Smooth muscle cell (in vitro differentiated cells): ENCODE results near the gene ETFA. TPM values are rescaled to one million over a fixed set of nuclear protein-coding genes. Genes with fewer than 3 reads are reported as not detected.

Experiments used
- DNase-seq: peaks from one replicate; lab custom pipeline; 2025; ENCODE audit not compliant: unreplicated experiment; lab: John Stamatoyannopoulos, UW
- H2AFZ ChIP-seq: fragments of 200-600 bp; sonication (generic); 2 replicates; pipeline ENCODE4 v1.6.0; 2016; ENCODE audit warnings: antibody characterized with exemption, low read depth, mild to moderate bottlenecking
- H3F3A ChIP-seq: fragments of 200-600 bp; sonication (generic); 2 replicates; pipeline ENCODE4 v1.6.0; 2017; ENCODE audit warnings: antibody characterized with exemption, low read depth
- H3K27ac ChIP-seq: fragments of 200-600 bp; sonication (generic); 2 replicates; pipeline ENCODE4 v1.5.1; 2016; ENCODE audit warnings: low read depth, mild to moderate bottlenecking
- H3K27me3 ChIP-seq: fragments of 200-600 bp; sonication (generic); 2 replicates; pipeline ENCODE4 v1.6.1; 2016; ENCODE audit warnings: low read depth, mild to moderate bottlenecking
- H3K36me3 ChIP-seq: fragments of 200-600 bp; sonication (generic); 2 replicates; pipeline ENCODE4 v1.5.1; 2016; ENCODE audit warnings: low read depth
- H3K4me1 ChIP-seq: fragments of 200-600 bp; sonication (generic); 2 replicates; pipeline ENCODE4 v1.5.1; 2016; ENCODE audit warnings: low read depth
- H3K4me2 ChIP-seq: fragments of 200-600 bp; sonication (generic); 2 replicates; pipeline ENCODE4 v1.6.0; 2016; ENCODE audit warnings: mild to moderate bottlenecking
- H3K4me3 ChIP-seq: fragments of 200-600 bp; sonication (generic); 2 replicates; pipeline ENCODE4 v1.5.1; 2016; ENCODE audit warnings: mild to moderate bottlenecking
- H3K79me2 ChIP-seq: fragments of 200-600 bp; sonication (generic); 2 replicates; pipeline ENCODE4 v1.6.0; 2016; ENCODE audit warnings: low read depth, mild to moderate bottlenecking
- H3K9ac ChIP-seq: fragments of 200-600 bp; sonication (generic); 2 replicates; pipeline ENCODE4 v1.6.0; 2016; ENCODE audit warnings: low read depth
- H3K9me3 ChIP-seq: fragments of 200-600 bp; sonication (generic); replicated peaks from 2 replicates; pipeline ENCODE4 v1.5.1; 2016; ENCODE audit warnings: low read depth
- H4K20me1 ChIP-seq: fragments of 200-600 bp; sonication (generic); 2 replicates; pipeline ENCODE4 v1.6.0; 2016; ENCODE audit warnings: low read depth
- CTCF ChIP-seq: fragments of 200-600 bp; sonication (generic); IDR thresholded peaks from 2 replicates; pipeline ENCODE4 v1.5.1; 2017; ENCODE audit warnings: borderline replicate concordance, mild to moderate bottlenecking, antibody characterized with exemption; ENCODE audit not compliant: insufficient read depth, poor library complexity, severe bottlenecking
- WGBS: methylation state at CpG from one replicate; pipeline ENCODE4 v1.1.7; 2016; ENCODE audit warnings: low lambda C conversion rate; 5-methylcytosine and 5-hydroxymethylcytosine counted together
- polyA plus RNA-seq: library from polyadenylated mRNA; unstranded; fragments of >200 nt; fragmentation: Nextera tagmentation; extraction: Ambion mirVana; gene quantifications from 2 replicates; pipeline ENCODE4 v1.2.1, GENCODE V29; 2016
- total RNA-seq: library from RNA; depleted of rRNA; stranded (reverse); fragments of >200 nt; gene quantifications from 2 replicates; pipeline ENCODE4 v1.2.3, GENCODE V29; 2014

The ETFA gene
- total and polyA plus RNA-seq, 2 experiments from 2014 or later: 98.0 to 119 TPM

GRCh38 chr15:76189106-76189505 is 122.2 kb downstream of the ETFA start:
- H3K36me3 ChIP-seq: no peaks in the 10 kb centered on the region
- DNase-seq: no peak
- no peak for TF ChIP-seq CTCF

GRCh38 chr15:76187163-76187562 is 124.1 kb downstream of the ETFA start:
- H3F3A ChIP-seq: no peaks in the 10 kb centered on the region
- 74% methylated on average over 4 of the region's 4 CpGs for WGBS

More at GRCh38 chr15:76189106-76189505, 122.2 kb downstream of the ETFA start:
- H3K27ac ChIP-seq: no peak overlapping the region
- no peak overlapping the region for H3K9ac ChIP-seq
- H3K4me2 ChIP-seq: no peak overlapping the region
- 68% methylated on average over 2 of the region's 2 CpGs for whole genome bisulfite sequencing
- H3K4me3 ChIP-seq: no peak overlapping the region
- no peak overlapping the region for H2AFZ ChIP-seq
- H3K4me1 ChIP-seq: peaks cover 6% of the 10 kb centered on the region
- peaks cover 6% of the 10 kb centered on the region for H3K27me3 ChIP-seq
- H3K9me3 ChIP-seq: no peaks in the 10 kb centered on the region
- no peaks in the 10 kb centered on the region for H3K79me2 ChIP-seq
- H3F3A ChIP-seq: no peaks in the 10 kb centered on the region
- no peaks in the 10 kb centered on the region for H4K20me1 ChIP-seq

GRCh38 chr15:76185716-76186115 is 125.6 kb downstream of the ETFA start:
- WGBS: 50% methylated on average over 3 of the region's 3 CpGs
- peak overlapping the region; percentile 12 for H3K4me2 ChIP-seq
- peak; percentile 55 for TF ChIP-seq CTCF
- no peak overlapping the region for H3K4me3 ChIP-seq
- peaks cover 6% of the 10 kb centered on the region for H3K27me3 ChIP-seq
- no peaks in the 10 kb centered on the region for H3K36me3 ChIP-seq
- H3K4me1 ChIP-seq: peaks cover 7% of the 10 kb centered on the region
- no peaks in the 10 kb centered on the region for H3K9me3 ChIP-seq
- H2AFZ ChIP-seq: no peak overlapping the region
- no peaks in the 10 kb centered on the region for H4K20me1 ChIP-seq
- H3K9ac ChIP-seq: no peak overlapping the region
- no peak overlapping the region for H3K27ac ChIP-seq
- H3F3A ChIP-seq: no peaks in the 10 kb centered on the region
- no peaks in the 10 kb centered on the region for H3K79me2 ChIP-seq
- DNase-seq: no peak

More at GRCh38 chr15:76187163-76187562, 124.1 kb downstream of the ETFA start:
- Histone ChIP-seq H3K4me2 (no peak overlapping the region), H3K9ac (no peak overlapping the region), H3K27me3 (peaks cover 6% of the 10 kb centered on the region), H3K9me3 (no peaks in the 10 kb centered on the region), H3K27ac (no peak overlapping the region), H3K4me3 (no peak overlapping the region), H2AFZ (no peak overlapping the region), H3K79me2 (no peaks in the 10 kb centered on the region), H3K4me1 (peaks cover 7% of the 10 kb centered on the region), H4K20me1 (no peaks in the 10 kb centered on the region), H3K36me3 (no peaks in the 10 kb centered on the region)
- DNase-seq: no peak
- no peak for TF ChIP-seq CTCF

GRCh38 chr15:76184650-76185035 is 126.6 kb downstream of the ETFA start:
- Histone ChIP-seq H3K4me2 (no peak overlapping the region), H3K36me3 (no peaks in the 10 kb centered on the region), H3K4me1 (peaks cover 7% of the 10 kb centered on the region), H3K27me3 (peaks cover under 1% of the 10 kb centered on the region), H3K27ac (no peak overlapping the region), H4K20me1 (no peaks in the 10 kb centered on the region), H2AFZ (no peak overlapping the region), H3K9ac (no peak overlapping the region), H3K79me2 (no peaks in the 10 kb centered on the region), H3K4me3 (no peak overlapping the region), H3K9me3 (no peaks in the 10 kb centered on the region), H3F3A (no peaks in the 10 kb centered on the region)
- WGBS: 70% methylated on average over 13 of the region's 13 CpGs
- DNase-seq: no peak
- no peak for TF ChIP-seq CTCF
